Measurements from ENCODE around the gene MOCS3. TPM values are rescaled to one million over a fixed set of nuclear protein-coding genes. Genes with fewer than 3 reads are reported as not detected.

MOCS3 gene
- total RNA-seq, 2 donors from 2014 or later: 6.6 to 7.9 TPM

DNA sequence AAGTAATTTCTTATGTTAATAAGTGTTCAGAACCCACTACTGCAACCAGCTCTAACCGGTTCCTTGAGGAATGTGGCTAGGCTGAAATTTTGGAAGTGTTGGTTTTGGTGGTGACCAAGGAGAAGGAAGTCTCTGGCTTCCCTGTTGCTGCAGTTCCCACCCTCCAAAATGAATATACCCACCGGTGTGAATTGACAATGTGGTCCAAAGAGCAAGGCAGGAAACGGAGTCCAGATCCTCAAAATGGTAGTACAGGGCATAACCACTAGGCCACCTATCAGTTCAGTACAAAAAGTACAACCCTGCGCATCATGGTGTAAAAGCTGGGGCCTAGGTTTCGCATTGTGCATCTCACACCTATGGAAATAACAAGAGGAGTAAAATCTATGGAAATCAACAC is 30.1 kb upstream of the MOCS3 start:
- no peak for TF ChIP-seq POLR2A (IDR thresholded peaks at IDR 0.05)
- TF ChIP-seq, protein P1, sequence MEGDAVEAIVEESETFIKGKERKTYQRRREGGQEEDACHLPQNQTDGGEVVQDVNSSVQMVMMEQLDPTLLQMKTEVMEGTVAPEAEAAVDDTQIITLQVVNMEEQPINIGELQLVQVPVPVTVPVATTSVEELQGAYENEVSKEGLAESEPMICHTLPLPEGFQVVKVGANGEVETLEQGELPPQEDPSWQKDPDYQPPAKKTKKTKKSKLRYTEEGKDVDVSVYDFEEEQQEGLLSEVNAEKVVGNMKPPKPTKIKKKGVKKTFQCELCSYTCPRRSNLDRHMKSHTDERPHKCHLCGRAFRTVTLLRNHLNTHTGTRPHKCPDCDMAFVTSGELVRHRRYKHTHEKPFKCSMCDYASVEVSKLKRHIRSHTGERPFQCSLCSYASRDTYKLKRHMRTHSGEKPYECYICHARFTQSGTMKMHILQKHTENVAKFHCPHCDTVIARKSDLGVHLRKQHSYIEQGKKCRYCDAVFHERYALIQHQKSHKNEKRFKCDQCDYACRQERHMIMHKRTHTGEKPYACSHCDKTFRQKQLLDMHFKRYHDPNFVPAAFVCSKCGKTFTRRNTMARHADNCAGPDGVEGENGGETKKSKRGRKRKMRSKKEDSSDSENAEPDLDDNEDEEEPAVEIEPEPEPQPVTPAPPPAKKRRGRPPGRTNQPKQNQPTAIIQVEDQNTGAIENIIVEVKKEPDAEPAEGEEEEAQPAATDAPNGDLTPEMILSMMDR (IDR thresholded peaks at IDR 0.05): peak in 1 of 4 experiments; percentile 30
- TF ChIP-seq POLR2AphosphoS5 (IDR thresholded peaks at IDR 0.05): no peak
- 56% methylated on average over 5 of the region's 5 CpGs for WGBS
- intact Hi-C loops (cut with DNase I): loop anchor here (2.0 kb wide), 1 partner anchor 134 kb away; the partner anchor contains the start of gene BCAS4
- no peak for DNase-seq (ENCODE audit: low spot score)
- H3K4me3 ChIP-seq: peak overlapping the region in 1 of 2 donors; percentile 89
- no peaks in the 10 kb centered on the region for H3K36me3 ChIP-seq
- H3K9me3 ChIP-seq: no peaks in the 10 kb centered on the region
- peak overlapping the region in 1 of 2 donors; percentile 98 for H3K27ac ChIP-seq
- no peaks in the 10 kb centered on the region for H3K27me3 ChIP-seq (replicated peaks; ENCODE audit: insufficient read depth)
- peaks cover 5% of the 10 kb centered on the region for H3K4me1 ChIP-seq (replicated peaks)

DNA sequence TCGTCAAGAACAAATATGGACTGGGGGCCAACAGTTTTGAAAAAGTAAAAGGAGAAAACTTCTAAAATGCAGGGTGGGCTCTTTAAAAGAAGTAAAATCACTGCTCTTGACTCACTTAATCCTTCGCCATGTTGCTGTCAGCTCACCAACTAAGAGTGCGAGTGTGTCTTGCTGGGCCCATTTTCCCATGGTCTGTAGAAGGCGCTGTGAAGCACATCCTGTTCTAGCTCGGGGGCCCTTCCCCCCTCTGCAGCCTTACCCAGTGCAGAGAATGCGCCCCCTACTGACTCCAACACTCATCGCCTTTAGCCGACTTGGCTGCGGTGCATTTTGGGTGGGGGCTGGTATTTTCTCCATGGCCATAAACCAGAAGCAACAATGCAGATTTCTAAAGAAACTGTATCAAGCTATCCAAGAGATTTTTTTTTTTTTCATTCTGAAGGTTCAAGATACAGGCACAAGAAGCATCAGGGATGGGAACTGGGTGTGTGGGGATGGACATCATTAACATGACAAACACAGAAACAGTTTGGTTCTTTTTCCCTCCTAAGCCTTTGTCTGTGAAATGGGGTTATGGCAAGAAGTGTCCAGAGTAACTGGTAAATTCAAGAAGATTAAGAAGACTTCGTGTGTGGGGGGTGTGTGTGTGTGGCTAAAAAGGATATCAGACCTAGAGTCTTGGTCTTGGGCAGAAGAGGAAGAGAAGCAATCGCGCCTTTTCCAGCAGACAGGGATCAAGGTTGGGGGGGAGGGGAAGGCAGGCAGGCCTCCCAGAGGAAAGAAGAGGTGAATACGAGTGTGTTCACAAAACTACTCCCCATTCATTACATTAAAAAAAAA is 29.1 kb upstream of the MOCS3 start:
- Histone ChIP-seq H3K4me1 (replicated peaks) (peaks cover 5% of the 10 kb centered on the region), H3K27me3 (replicated peaks; ENCODE audit: insufficient read depth) (no peaks in the 10 kb centered on the region), H3K9me3 (no peaks in the 10 kb centered on the region), H3K4me3 (peak overlapping the region; percentile 78 to 89), H3K27ac (peak overlapping the region; percentile 69 to 98), H3K36me3 (no peaks in the 10 kb centered on the region)
- peak; percentile 91 for DNase-seq (ENCODE audit: low spot score)
- TF ChIP-seq POLR2AphosphoS5 (IDR thresholded peaks at IDR 0.05) (peak; percentile 83), POLR2A (IDR thresholded peaks at IDR 0.05) (no peak)
- TF ChIP-seq, protein P1 (IDR thresholded peaks at IDR 0.05): peak; percentile 70 to 93 (median 84)
- WGBS: 5% methylated on average over 13 of the region's 13 CpGs
- intact Hi-C loops (cut with DNase I): loop anchor here (1.0 to 2.0 kb wide), 2 partner anchors 111 to 135 kb away; partner anchors contain the start of gene BCAS4

DNA sequence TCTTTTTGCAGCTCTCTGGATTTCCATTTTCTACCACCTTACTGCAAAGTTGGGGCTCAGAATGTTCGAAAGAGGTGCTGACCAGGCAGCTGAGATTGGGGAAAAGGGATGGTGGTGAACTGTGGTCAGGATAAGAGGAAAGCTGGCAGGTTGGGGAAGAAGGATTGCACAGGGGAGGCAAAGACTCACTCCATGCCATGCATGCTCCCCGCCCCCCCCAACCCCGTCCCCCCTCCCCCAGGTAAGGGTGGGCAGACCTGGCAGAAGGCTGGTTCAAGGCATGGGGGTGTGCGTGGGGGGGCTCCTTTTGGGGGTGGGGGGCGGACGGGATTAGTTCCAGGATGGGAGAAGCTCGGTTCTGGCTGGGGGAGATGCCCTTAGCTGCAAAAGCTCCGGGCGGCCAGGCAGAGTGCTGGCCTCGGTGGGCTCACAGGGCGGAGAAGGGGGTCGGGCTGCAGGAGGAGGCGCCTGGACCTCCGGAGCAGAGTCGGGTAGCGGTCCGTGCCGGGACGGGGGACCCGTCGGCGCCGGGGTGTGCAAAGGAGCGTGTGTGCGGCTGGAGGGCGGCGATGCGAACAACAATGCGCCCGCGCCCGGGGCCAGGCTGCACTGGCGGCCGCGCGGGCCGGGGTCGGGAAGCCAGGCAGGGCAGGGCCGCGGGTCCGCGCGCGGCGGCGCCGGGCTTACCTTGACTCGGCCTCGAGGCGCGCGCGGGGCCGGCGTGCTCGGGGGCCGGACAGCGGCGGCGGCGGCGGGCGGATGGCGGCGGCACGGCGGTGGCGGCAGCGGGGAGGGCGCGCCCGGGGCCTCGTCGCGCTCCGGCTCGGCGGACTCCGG is 28.3 kb upstream of the MOCS3 start:
- peaks cover 5% of the 10 kb centered on the region for H3K4me1 ChIP-seq (replicated peaks)
- intact Hi-C loops (cut with DNase I): no loop called here
- DNase-seq (ENCODE audit: low spot score): no peak

DNA sequence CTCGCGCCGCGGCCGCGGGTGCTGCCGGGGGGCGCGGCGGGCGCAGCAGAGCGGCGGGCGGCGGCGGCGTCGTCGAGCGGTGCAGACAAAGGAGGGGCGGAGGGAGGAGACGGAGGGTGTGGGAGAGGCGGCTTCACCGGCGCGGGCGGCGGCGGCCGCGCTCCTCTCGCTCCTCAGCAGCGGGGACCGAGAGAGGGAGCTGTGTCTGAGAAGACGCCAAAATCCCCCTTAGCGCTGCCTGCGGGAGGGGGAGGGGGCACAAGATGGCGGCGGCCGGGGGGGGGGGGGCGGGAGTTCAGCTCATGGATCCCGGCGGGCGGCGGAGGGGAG is 27.7 kb upstream of the MOCS3 start:
- no peak for DNase-seq (ENCODE audit: low spot score)
- intact Hi-C loops (cut with DNase I): no loop called here
- Histone ChIP-seq H3K4me1 (replicated peaks) (peaks cover 5% of the 10 kb centered on the region), H3K9me3 (no peaks in the 10 kb centered on the region), H3K27ac (peak overlapping the region; percentile 98), H3K4me3 (peak overlapping the region; percentile 78 to 89), H3K36me3 (no peaks in the 10 kb centered on the region), H3K27me3 (replicated peaks; ENCODE audit: insufficient read depth) (no peaks in the 10 kb centered on the region)
- 2% methylated on average over 21 of the region's 45 CpGs for WGBS
- TF ChIP-seq POLR2A (IDR thresholded peaks at IDR 0.05) (no peak), POLR2AphosphoS5 (IDR thresholded peaks at IDR 0.05) (no peak)
- TF ChIP-seq, protein P1 (IDR thresholded peaks at IDR 0.05): no peak

More for the DNA sequence above, 28.3 kb upstream of the MOCS3 start:
- Histone ChIP-seq H3K4me3 (peak overlapping the region; percentile 78 to 89), H3K36me3 (no peaks in the 10 kb centered on the region), H3K27me3 (replicated peaks; ENCODE audit: insufficient read depth) (no peaks in the 10 kb centered on the region), H3K9me3 (no peaks in the 10 kb centered on the region), H3K27ac (peak overlapping the region; percentile 98)
- TF ChIP-seq, protein P1 (IDR thresholded peaks at IDR 0.05): no peak
- TF ChIP-seq POLR2A (IDR thresholded peaks at IDR 0.05) (no peak), POLR2AphosphoS5 (IDR thresholded peaks at IDR 0.05) (no peak)
- WGBS: under 1% methylated on average over 73 of the region's 79 CpGs
